Measurements from ENCODE around the gene TMCO4.

- TF ChIP-seq CSDC2 (CRISPR knock-in tag; IDR thresholded peaks at IDR 0.05) (no peak), SNAI2 (CRISPR knock-in tag; IDR thresholded peaks at IDR 0.05) (no peak), ZFP30 (CRISPR knock-in tag; IDR thresholded peaks at IDR 0.05) (no peak)
Measured at GRCh38 chr1:19824036-19824435, 24.3 kb upstream of the TMCO4 start.
